RPMI8226 (cell line): ENCODE data around the gene MEGF11.
A peak's percentile ranks its signal among the peaks of the same experiment; 100 is the strongest.

ENCODE experiments used
- DNase-seq: peaks from one replicate; pipeline ENCODE4 v3.0.0-alpha.2; 2015

Gene MEGF11

DNA sequence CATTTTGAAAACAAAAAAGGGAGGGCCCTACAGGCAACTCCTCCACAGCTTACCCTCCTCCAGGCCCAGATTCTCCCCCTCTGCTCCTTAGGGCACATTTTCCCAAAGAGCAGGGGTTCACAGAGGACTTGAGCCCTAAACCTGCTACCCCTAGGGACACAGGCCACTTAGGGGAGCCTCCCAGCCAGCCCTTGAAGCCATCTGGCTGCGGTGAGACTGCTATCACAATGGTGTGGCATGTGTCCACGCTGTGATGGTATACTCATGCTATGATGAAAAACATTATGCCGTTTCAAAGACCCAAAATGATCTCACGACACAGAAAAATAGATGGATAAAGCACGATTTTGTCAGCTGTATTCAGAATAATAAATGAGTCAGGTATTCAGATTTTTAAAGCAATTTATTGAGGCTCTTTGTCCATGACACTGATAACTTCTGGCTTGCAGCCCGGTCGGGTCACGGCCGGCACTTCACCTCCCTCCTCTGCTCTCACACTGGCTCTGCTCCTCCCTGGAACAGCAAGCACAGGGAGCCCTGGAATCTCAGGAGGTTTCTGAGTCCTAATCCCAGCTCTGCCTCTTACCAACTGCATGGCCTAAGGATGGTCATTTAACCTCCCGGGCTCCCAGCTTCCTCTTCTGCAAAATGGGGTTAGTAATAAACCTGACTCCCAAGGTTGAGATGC, 115.3 kb downstream of the MEGF11 start:
- no peak for DNase-seq

DNA sequence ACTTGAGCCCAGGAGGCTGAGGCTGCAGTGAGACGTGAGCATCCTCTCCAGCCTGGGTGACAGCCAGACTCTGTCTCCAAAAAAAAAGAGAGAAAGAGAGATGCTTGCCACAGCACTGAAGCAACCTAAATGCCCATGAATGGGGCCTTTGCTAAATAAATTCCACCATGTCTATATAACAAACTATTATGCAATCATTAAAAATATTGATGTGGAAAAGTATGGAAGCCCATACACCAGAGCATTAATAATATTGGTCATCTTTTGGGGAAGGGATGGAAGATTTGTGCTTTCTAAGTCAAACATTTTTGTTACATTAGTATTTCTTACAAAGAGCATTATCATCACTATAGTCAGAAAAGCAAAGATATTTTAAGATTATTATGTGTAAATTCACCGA, 116.6 kb downstream of the MEGF11 start:
- no peak for DNase-seq

DNA sequence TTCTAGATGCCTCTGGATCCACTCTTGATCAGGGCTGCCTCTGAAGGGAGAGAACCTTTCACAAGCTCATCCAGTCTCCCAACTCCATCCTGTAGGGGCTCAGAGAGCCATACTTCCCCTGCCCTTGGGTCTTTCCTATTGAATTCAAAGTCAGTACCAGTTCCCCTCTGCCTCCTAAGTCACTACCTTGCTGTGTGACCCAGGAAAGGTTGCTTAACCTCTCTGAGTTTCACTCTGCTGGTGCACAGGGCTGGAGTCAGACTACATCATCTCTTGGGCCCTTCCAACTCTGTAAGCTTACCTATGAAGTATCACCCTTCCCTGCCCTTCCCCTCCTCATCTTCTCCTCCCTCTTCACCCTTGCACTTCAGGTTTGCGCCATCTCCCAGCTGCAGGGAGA, 117.9 kb downstream of the MEGF11 start:
- no peak for DNase-seq

GRCh38 chr15:66134284-66134683, 119.3 kb downstream of the MEGF11 start:
- DNase-seq: no peak

DNA sequence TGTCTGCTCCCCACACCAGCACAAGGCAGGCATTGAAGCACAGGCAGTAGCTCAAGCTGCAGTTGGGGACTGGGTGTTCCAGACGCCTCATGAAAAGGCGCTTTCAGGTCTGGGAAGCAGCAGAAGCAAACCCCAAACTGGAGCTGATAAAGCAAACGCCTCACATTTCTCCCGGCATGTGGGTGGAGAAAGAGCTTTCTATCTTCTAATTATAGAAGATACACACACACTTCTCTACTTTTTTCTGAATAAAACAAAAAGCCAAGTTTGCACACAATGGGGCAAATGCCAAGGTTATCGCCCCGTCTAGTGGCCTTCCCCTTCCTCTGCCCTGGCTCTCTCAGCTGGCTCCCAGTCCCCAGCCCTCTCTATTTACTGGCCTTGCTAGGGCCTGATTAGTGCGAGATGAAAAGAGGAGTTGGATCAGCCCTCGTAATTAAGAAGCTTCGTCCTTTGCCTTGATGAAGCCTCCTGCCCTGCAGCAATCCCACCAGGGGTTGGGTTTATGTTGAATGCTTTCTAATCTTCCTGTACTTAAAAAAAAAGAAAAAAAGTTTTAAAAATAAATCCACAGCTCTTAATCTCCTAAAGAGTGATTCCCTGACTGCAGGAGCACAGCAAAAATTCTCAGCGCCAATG, 120.2 kb downstream of the MEGF11 start:
- no peak for DNase-seq

- DNase-seq: no peak
These were observed 121.2 kb downstream of the MEGF11 start for GRCh38 chr15:66132251-66132816.

DNA sequence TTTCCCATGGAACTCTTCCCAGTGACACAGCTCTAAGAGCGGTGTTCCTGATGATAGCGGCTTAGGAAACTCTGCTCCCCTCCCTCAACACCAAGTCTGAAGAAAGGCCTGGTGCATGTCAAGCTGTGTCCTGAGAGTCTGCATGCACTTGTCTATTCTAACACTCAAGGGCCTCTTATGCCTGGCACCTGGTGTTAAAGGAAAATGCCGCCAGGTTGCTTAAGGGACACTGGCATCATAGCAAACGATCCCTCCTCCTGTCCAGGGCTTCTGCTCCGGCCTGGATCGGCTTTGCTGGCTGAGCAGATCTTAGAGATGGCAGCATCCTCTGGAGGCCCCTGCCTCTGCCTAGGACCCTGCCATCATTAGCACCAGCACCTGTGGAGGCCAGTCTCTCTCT, 121.7 kb downstream of the MEGF11 start:
- no peak for DNase-seq

GRCh38 chr15:66131200-66131599, 122.3 kb downstream of the MEGF11 start:
- peak; percentile 67 for DNase-seq

GRCh38 chr15:66130496-66131034, 123.0 kb downstream of the MEGF11 start:
- no peak for DNase-seq

DNA sequence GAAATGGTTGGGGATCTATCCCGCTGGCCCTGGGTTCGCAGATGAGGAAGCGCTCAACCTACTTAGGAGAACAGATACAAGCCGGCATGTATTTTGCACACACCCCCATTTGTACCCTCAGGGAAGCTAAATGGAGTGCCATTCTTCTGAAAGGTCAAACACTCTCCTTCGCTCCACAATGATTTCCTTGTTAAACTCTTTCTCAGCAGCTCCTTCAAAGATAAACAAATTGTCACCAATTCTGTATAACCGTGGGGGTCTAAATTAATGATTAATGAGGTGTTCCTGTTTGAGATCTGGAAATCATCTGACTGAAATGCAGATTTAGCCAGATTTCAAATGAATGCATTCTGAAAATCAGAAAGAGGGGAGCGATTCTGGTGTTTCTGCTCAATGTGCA, 124.0 kb downstream of the MEGF11 start:
- DNase-seq: no peak

GRCh38 chr15:66128116-66128680, 125.4 kb downstream of the MEGF11 start:
- no peak for DNase-seq

DNA sequence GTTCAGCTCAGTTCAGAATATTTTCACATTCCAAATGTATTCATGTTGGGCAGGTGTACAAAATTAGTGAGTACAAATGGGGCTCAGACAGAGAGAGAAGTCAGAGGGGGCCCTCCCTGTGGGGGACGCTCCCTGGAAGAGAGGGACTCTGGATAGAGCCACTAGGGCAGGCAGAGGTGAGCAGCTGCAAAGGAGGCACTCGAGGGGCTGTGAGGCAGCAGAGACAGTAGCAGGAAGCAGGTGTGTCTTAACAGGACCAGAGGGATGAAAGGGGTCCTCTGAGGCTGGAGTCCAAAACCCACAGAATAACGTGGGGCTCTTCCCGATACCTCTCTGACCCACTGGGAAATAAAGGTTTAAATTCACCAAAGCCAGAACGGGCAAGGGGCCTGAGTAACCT, 127.1 kb downstream of the MEGF11 start:
- no peak for DNase-seq

GRCh38 chr15:66126031-66126441, 127.5 kb downstream of the MEGF11 start:
- DNase-seq: no peak

- no peak for DNase-seq
These were observed 128.9 kb downstream of the MEGF11 start for GRCh38 chr15:66124651-66125050.

GRCh38 chr15:66123799-66124198, 129.8 kb downstream of the MEGF11 start:
- no peak for DNase-seq

- no peak for DNase-seq
These were observed 133.1 kb downstream of the MEGF11 start for GRCh38 chr15:66120422-66120821.

GRCh38 chr15:66117841-66118240, 135.7 kb downstream of the MEGF11 start:
- DNase-seq: no peak

DNA sequence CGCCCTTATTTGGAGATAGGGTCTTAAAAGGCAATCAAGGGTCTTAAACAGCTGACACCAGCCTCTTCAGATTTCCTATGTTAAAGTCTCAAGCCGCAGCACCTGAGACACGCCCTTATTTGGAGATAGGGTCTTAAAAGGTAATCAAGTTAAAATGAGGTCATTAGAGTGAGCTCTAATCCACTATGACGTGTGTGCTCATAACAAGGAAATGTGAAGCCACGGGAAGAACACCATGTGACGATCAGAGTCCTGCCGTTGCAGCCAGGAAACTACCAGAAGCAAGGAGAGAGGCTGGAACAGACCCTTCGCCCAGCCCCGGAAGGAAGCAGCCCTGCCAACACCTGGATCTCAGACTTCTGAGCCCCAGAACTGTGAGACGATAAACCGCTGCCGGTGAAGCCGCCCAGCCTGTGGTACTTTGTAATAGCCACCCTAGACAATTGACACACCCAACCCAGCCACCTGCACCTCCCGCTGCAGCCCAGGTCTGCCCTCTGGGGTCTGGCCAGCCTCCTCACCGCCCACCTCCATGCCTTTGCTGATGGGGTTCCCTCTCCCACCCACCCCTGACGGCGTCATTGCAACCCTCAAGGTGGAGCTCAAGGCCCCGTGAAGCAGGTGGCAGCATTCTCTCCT, 137.9 kb downstream of the MEGF11 start:
- DNase-seq: peak; percentile 88

- DNase-seq: no peak
These were observed 138.6 kb downstream of the MEGF11 start for GRCh38 chr15:66114863-66115425.

- DNase-seq: no peak
These were observed 141.2 kb downstream of the MEGF11 start for GRCh38 chr15:66112388-66112787.

DNA sequence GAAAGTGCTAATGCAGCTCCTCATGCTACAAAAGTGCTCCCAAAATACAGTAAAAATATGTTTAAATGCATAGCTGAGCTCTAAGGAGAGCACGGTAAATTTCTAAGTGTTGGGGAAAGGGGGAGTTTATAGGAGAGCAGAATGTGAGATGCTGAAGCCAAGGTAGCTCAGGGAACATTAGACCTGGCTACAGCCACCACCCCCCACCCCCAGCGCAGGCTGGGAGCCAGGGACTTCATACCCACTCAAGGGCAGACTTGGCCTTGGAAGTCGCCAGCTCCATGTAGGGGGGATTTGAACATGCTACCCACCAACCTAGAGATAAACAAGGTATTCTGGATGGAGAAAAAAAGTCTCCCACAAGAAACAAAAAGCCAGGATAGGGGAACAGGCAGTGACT, 142.2 kb downstream of the MEGF11 start:
- no peak for DNase-seq

GRCh38 chr15:66110864-66111263, 142.7 kb downstream of the MEGF11 start:
- no peak for DNase-seq

DNA sequence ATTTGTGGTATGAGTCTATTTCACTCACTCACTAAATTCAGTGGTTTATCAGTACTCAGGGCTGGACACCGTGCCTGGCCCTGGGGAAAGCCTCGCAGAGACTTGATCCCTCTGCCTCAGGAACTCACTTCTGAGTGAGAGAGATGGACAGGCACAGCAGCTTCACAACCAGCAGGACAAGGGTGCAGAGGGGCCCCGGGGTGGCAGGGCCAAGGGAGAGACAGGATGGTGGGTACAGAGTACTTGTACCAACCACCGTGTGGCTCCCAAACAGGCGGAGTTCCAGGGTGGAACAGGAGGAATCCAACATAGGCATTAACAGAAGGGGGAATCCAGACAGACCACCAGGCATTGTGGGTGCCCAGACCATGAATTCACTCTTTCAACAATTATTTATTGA, 143.7 kb downstream of the MEGF11 start:
- no peak for DNase-seq
